DOHH2 (cell line): ENCODE results near the gene OR4D6.

Experiments
- H3F3A ChIP-seq: fragments of 200-600 bp; sonication (generic), shearing (Covaris generic); 2 replicates; pipeline ENCODE4 v1.6.0; 2016; ENCODE audit warnings: antibody characterized with exemption, mild to moderate bottlenecking; ENCODE audit not compliant: control insufficient read depth, insufficient read depth
- H3K27ac ChIP-seq: fragments of 200-600 bp; sonication (generic); 2 replicates; pipeline ENCODE4 v1.5.1; 2014; ENCODE audit warnings: low read depth, mild to moderate bottlenecking, low read length, moderate library complexity
- H3K27me3 ChIP-seq: fragments of 200-600 bp; sonication (generic); 2 replicates; pipeline ENCODE4 v1.6.1; 2014; ENCODE audit warnings: mild to moderate bottlenecking, low read length, mixed read lengths; ENCODE audit not compliant: control insufficient read depth
- H3K36me3 ChIP-seq: fragments of 200-600 bp; sonication (generic); 2 replicates; pipeline ENCODE4 v1.6.1; 2014; ENCODE audit warnings: mild to moderate bottlenecking, low read length, moderate library complexity, mixed read lengths; ENCODE audit not compliant: control insufficient read depth
- H3K4me1 ChIP-seq: fragments of 200-600 bp; sonication (generic); 2 replicates; pipeline ENCODE4 v1.6.1; 2014; ENCODE audit warnings: mild to moderate bottlenecking, low read length, mixed read lengths; ENCODE audit not compliant: control insufficient read depth
- H3K4me2 ChIP-seq: fragments of 200-600 bp; sonication (generic); 2 replicates; pipeline ENCODE4 v1.6.0; 2014; ENCODE audit warnings: mild to moderate bottlenecking, low read length, moderate library complexity
- H3K4me3 ChIP-seq: fragments of 200-600 bp; sonication (generic); 2 replicates; pipeline ENCODE4 v1.5.1; 2014; ENCODE audit warnings: mild to moderate bottlenecking, low read length, mixed read lengths
- H3K79me2 ChIP-seq: fragments of 200-600 bp; sonication (generic); 2 replicates; pipeline ENCODE4 v1.6.1; 2014; ENCODE audit warnings: mild to moderate bottlenecking, low read length, mixed read lengths; ENCODE audit not compliant: control insufficient read depth
- H3K9me2 ChIP-seq: fragments of 200-600 bp; sonication (generic); replicated peaks from 2 replicates; pipeline ENCODE4 v1.6.1; 2014; ENCODE audit warnings: mild to moderate bottlenecking, low read length, mixed read lengths; ENCODE audit not compliant: control insufficient read depth
- H3K9me3 ChIP-seq: fragments of 200-600 bp; sonication (generic); 2 replicates; pipeline ENCODE4 v1.6.1; 2014; ENCODE audit warnings: antibody characterized with exemption, low read length, mixed read lengths; ENCODE audit not compliant: control insufficient read depth, insufficient read depth
- H4K20me1 ChIP-seq: fragments of 200-600 bp; sonication (generic); 2 replicates; pipeline ENCODE4 v1.6.0; 2014; ENCODE audit warnings: low read depth, mild to moderate bottlenecking, antibody characterized with exemption, low read length, moderate library complexity; ENCODE audit not compliant: control insufficient read depth, insufficient read depth
- CTCF ChIP-seq: fragments of 200-600 bp; sonication (generic); IDR thresholded peaks from one replicate; pipeline ENCODE4 v1.5.1; 2014; ENCODE audit warnings: antibody characterized with exemption, mild to moderate bottlenecking, low read depth, low read length; ENCODE audit not compliant: poor library complexity, severe bottlenecking
- EZH2phosphoT487 ChIP-seq: fragments of 200-600 bp; sonication (generic); IDR thresholded peaks from 2 replicates; pipeline ENCODE4 v1.6.1; 2017; ENCODE audit warnings: borderline replicate concordance, mild to moderate bottlenecking, antibody characterized with exemption, low read length, moderate library complexity, mixed read lengths

OR4D6 gene

GRCh38 chr11:59475176-59475575, 18.4 kb downstream of the OR4D6 start:
- no peaks in the 10 kb centered on the region for H3K9me2 ChIP-seq
- no peak for TF ChIP-seq CTCF
- TF ChIP-seq EZH2phosphoT487 = no peak
- no peaks in the 10 kb centered on the region for H4K20me1 ChIP-seq
- no peak overlapping the region for H3K4me3 ChIP-seq
- H3K79me2 ChIP-seq = no peaks in the 10 kb centered on the region
- H3K4me1 ChIP-seq = no peaks in the 10 kb centered on the region
- peaks cover 8% of the 10 kb centered on the region; the same call in 1 of the 2 replicates for H3K27me3 ChIP-seq
- H3K36me3 ChIP-seq = no peaks in the 10 kb centered on the region
- H3K9me3 ChIP-seq = no peaks in the 10 kb centered on the region
- no peaks in the 10 kb centered on the region for H3F3A ChIP-seq
- H3K27ac ChIP-seq = no peak overlapping the region
- H3K4me2 ChIP-seq = no peak overlapping the region

- Histone ChIP-seq H3K4me2 (no peak overlapping the region), H3F3A (no peaks in the 10 kb centered on the region), H3K27me3 (peaks cover 4% of the 10 kb centered on the region; the same call in 1 of the 2 replicates), H3K4me3 (no peak overlapping the region), H3K79me2 (no peaks in the 10 kb centered on the region), H3K9me3 (no peaks in the 10 kb centered on the region), H3K4me1 (no peaks in the 10 kb centered on the region), H4K20me1 (no peaks in the 10 kb centered on the region), H3K9me2 (no peaks in the 10 kb centered on the region), H3K36me3 (no peaks in the 10 kb centered on the region), H3K27ac (no peak overlapping the region)
- TF ChIP-seq CTCF (no peak), EZH2phosphoT487 (no peak)
Measured at GRCh38 chr11:59479906-59480305, 23.1 kb downstream of the OR4D6 start.

- TF ChIP-seq EZH2phosphoT487 = no peak
- no peak for TF ChIP-seq CTCF
- no peaks in the 10 kb centered on the region for H3F3A ChIP-seq
- H3K4me3 ChIP-seq = no peak overlapping the region
- H3K27me3 ChIP-seq = peaks cover 4% of the 10 kb centered on the region; the same call in 1 of the 2 replicates
- H3K9me3 ChIP-seq = no peaks in the 10 kb centered on the region
- H3K4me1 ChIP-seq = no peaks in the 10 kb centered on the region
- no peaks in the 10 kb centered on the region for H4K20me1 ChIP-seq
- H3K4me2 ChIP-seq = no peak overlapping the region
- no peaks in the 10 kb centered on the region for H3K79me2 ChIP-seq
- H3K27ac ChIP-seq = no peak overlapping the region
- no peaks in the 10 kb centered on the region for H3K9me2 ChIP-seq
- H3K36me3 ChIP-seq = no peaks in the 10 kb centered on the region
Measured at GRCh38 chr11:59480359-59480758, 23.6 kb downstream of the OR4D6 start.

GRCh38 chr11:59501931-59502330, 45.2 kb downstream of the OR4D6 start:
- no peaks in the 10 kb centered on the region for H3K9me3 ChIP-seq
- no peaks in the 10 kb centered on the region for H3K4me1 ChIP-seq
- no peak overlapping the region for H3K4me3 ChIP-seq
- no peaks in the 10 kb centered on the region for H3K79me2 ChIP-seq
- H3K36me3 ChIP-seq = no peaks in the 10 kb centered on the region
- H3K27me3 ChIP-seq = no peaks in the 10 kb centered on the region
- no peak overlapping the region for H3K4me2 ChIP-seq
- H3K9me2 ChIP-seq = no peaks in the 10 kb centered on the region; the same call in 1 of the 2 replicates
- no peaks in the 10 kb centered on the region for H4K20me1 ChIP-seq
- no peak for TF ChIP-seq EZH2phosphoT487
- TF ChIP-seq CTCF = no peak
- H3F3A ChIP-seq = no peaks in the 10 kb centered on the region
- H3K27ac ChIP-seq = no peak overlapping the region
